HG03064 (cell line): Measurements from ENCODE around the gene CCDC51.
A peak's percentile ranks its signal among the peaks of the same experiment; 100 is the strongest.
"Not testable (repeated sequence)": the region's sequence is repeated elsewhere in the genome, so short reads cannot be mapped to it uniquely, and the experiment has no call there.

Experiments used
- ATAC-seq: cut with Tn5 transposase; IDR thresholded peaks from one replicate; pipeline ENCODE4 v1.9.1; 2021; ENCODE audit warnings: low read depth; ENCODE audit not compliant: unreplicated experiment

CCDC51 gene

DNA sequence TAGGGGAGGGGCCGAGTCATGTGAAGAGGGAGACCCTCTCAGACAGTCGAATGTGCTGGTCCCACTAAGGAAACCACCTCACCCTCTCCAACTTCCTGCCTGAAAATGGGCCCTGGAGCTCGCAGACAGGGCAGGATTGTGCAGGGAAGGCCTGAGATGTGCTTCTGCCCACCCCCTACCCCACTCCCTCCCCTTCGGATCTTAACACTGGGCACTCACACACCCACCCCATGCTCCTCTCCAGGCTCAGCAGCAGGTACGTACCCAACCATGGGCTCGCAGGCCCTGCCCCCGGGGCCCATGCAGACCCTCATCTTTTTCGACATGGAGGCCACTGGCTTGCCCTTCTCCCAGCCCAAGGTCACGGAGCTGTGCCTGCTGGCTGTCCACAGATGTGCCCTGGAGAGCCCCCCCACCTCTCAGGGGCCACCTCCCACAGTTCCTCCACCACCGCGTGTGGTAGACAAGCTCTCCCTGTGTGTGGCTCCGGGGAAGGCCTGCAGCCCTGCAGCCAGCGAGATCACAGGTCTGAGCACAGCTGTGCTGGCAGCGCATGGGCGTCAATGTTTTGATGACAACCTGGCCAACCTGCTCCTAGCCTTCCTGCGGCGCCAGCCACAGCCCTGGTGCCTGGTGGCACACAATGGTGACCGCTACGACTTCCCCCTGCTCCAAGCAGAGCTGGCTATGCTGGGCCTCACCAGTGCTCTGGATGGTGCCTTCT, 26.6 kb upstream of the CCDC51 start:
- ATAC-seq = peak; percentile 28

DNA sequence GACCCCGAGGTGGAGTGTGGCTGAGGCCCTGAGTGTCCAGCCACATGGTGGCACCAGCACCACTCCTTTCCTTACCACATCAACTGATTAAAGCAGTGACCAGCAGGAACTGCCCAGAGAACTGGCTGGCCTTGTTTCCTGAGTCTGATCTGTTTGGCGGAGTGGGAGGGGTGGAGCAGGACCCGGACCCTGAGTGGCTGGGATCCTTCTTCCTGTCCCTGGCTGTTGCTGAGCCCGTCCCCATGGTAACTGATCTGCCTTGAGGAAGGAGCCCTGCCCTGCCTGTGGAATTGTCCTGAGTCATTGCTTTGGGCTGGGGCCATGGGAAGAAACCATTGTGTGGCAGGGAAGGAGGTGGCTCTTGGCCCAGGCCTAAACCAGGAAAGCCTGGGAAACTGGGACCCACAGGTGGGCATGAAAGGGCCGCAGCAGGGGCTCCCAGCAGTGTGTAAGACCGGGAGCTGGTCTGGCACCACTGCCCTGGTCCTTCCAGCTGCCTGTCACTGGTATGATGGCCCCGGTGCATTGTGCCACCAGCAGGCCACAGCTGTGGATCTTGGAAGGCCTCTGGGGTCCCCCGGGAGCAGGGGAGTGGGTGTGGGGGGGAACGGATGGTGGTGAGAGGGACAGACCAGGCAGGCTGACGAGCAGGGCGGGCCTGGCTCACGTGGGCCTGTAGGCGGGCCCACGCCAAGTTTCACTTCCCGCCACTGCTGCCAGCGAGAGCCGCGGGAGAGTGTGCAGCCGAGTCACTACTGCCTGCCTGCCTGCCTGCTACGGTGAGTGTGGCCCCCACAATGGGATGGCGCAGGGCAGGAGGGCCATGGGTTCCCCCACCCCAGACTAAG, 25.8 kb upstream of the CCDC51 start:
- ATAC-seq = peak; percentile 73

DNA sequence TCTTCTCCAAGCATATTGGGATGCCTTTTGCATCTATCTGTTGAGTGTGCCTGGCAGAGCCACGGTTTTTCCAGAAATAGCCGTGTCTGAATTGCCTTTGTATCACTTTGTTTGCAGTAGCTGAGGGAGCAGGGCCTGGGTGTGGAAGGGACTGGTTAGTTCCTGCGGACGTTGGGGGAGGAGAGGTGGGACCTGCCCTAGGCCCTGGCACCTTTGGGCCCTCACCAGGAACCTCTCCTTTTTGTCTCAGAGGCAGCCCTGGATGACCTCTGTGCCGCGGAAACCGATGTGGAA, 25.3 kb upstream of the CCDC51 start:
- no peak for ATAC-seq

DNA sequence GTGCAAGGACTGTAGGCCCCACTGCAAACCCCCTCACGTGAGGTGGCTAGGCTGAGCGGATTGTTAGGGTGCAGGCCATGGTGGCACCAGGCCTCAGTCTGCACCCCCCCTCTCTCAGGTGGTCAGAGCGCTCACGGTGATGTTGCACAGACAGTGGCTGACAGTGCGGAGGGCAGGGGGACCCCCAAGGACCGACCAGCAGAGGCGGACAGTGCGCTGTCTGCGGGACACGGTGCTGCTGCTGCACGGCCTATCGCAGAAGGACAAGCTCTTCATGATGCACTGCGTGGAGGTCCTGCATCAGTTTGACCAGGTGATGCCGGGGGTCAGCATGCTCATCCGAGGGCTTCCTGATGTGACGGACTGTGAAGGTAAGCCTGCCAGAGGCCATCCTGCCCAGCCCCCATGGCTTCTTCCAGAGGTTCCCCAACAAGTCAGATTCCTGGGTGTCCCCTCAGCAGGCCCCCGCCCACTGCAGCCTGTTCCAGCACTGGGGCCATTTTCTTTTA, 24.8 kb upstream of the CCDC51 start:
- ATAC-seq = no peak

DNA sequence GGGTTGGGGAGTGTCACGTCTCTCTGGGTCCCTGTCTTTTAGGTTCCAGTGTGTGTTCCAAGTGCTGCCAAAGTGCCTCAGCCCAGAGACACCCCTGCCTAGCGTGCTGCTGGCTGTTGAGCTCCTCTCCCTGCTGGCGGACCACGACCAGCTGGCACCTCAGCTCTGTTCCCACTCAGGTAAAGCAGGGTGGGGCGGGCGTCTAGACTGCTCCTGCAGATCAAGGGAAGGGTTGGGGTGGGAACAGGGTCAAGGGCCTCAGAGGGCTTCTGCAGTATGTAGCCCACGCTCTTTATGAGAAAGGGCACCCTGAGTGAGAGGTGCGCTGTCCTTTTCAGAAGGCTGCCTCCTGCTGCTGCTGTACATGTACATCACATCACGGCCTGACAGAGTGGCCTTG, 23.8 kb upstream of the CCDC51 start:
- ATAC-seq = no peak

DNA sequence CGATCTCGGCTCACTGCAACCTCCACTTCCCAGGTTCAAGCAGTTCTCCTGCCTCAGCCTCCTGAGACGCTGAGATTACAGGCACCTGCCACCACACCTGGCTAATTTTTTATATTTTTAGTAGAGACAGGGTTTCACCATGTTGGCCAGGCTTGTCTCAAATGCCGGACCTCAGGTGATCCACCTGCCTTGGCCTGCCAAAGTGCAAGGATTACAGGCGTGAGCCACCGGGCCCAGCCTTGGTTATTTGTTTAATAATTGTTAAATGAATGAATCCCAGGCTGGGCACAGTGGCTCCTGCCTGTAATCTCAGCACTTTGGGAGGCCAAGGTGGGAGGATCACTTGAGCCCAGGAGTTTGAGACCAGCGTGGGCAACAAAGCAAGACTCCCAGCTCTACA, 21.8 kb upstream of the CCDC51 start:
- not testable (repeated sequence) for ATAC-seq

DNA sequence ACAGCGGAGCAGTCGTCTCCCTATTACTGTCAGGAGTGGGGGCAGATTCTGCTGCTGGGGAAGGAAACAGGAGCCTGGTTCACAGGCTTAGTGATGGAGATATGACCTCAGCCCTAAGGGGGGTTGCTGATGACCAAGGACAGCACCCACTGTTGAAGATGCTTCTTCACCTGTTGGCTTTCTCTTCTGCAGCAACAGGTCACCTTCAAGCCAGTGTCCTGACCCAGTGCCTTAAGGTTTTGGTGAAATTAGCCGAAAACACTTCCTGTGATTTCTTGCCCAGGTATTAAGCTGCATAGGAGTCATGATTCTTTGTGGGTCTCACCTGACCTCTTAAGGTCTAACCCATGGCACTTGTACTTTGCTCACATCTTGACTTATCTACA, 20.6 kb upstream of the CCDC51 start:
- ATAC-seq = no peak

DNA sequence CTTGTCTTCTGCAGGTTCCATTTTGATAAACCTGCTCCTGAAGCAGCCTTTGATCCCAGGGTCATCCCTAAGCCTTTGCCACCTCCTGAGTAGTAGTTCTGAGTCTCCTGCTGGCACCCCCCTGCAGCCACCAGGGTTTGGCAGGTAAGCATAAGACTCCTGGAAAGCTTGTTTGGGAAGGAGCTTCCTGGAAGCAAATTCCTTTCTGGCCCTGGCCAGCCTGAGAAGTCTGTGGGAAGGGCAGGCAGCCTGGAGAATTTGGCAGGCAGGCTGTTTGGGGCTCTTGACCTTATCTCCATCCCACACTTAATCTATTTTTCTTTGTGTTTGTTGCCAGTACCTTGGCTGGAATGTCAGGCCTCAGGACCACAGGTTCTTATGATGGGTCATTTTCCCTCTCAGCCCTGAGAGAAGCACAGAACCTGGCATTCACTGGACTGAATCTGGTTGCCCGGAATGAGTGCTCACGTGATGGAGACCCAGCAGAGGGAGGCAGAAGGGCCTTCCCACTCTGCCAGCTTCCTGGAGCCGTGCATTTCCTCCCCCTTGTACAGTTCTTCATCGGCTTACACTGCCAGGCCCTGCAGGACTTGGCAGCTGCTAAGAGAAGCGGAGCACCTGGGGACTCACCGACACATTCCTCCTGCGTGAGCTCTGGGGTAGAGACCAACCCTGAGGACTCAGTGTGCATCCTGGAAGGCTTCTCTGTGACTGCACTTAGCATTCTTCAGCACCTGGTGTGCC, 20.0 kb upstream of the CCDC51 start:
- ATAC-seq = no peak

DNA sequence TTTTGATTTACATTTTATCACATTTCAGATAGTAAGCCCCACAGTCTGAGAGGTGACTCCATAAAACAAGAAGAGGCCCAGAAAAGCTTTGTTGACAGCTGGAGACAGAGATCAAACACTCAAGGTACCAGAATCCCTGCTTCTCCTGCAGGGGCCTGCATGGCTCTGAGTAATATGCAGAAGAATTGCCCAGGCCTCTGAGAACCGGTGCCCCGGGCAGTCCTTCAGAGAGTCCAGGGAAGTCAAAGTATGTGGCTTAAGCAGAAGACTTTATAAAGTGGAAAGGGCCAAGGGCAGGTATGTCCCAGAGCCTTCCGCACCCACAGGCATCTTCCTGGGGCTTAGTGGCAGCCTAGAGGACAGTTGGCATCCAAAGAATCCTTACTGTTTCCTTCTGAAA, 19.4 kb upstream of the CCDC51 start:
- no peak for ATAC-seq

DNA sequence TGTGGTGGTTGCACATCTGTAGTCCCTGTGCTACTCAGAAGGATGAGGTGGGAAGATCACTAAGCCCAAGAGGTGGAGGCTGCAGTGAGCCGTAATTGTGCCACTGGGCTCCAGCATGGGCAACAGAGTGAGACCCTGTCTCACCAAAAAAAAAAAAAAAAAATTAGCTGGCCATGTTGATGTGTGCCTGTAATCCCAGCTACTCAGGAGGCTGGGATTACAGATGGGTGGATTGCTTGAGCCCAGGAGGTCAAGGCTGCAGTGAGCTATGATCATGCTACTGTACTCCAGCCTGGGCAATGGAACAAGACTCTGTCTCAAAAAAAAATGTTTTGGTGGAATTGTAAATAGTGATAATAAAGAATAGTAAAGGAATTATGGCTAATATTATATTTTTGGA, 16.5 kb upstream of the CCDC51 start:
- ATAC-seq = no peak

DNA sequence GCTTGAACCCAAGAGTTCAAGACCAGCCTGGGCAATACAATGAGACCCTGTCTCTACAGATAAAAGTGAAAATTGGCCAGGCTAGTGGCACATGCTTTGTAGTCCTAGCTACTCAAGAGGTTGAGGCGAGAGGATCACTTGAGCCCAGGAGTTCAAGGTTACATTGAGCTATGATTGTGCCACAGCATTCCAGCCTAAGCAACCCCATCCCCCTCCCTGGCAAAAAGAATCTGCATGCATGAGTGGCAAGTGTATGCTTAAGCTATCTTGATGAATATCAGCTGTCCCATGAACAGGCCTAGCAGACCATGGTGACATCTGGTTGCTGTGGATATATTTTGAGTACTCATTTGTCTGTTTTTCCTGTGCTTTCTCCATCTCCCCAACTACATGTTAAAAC, 11.4 kb upstream of the CCDC51 start:
- no peak for ATAC-seq

DNA sequence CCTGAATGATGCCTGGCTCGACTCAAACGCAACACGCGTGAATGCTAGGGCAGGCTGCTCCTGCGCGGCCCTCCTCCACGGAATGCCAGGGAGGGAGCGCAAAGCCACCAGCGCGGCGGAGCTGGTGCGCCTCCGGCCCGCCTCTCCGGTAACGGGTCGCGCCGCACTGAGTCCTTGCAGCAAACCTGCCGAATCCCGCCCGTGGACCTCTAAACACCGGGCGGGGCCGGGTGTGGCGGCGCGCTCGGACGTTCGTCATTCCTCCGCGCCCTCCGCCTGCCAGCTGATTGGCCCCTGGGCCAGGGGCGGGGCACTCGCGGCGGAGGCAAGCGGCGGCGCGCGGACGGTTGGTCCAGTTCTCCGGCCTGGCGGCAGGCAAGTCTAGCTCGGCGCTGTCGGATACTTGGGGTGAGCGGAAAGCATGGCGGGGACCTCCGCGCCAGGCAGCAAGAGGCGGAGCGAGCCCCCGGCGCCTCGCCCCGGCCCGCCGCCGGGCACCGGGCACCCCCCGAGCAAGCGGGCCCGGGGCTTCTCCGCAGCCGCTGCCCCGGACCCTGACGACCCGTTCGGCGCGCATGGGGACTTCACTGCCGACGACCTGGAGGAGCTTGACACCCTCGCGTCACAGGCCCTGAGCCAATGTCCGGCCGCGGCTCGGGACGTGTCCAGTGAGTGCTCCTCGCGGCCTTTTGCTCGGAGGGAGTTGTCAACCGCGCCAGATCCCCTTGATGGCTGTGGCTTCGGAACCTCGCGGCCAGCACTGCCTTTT, 6.7 kb upstream of the CCDC51 start, which contains the start of gene ATRIP:
ATRIP (plus strand) TSS at position 313 of the 769 bp plus-strand sequence; CDS start at position 422, 109 bp downstream.
- peak; percentile 82 for ATAC-seq

DNA sequence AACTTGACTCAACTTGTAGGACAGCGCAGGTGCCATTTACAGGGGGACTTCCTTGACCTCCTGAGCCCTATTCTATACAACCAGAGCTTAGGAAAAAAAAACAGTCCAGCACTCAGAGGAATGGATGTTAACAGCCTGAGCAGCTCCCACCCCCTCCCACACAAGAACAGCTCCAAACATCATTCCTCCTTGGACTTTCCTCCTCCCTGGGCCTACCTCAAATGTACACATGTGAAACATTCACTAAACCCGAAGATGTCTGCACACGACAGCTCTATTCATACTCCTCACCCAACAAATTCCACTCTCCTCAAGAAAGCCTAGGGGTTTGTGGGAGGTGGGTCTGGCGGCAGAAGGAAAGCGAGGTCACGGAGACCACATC, 6.1 kb upstream of the CCDC51 start:
- no peak for ATAC-seq

DNA sequence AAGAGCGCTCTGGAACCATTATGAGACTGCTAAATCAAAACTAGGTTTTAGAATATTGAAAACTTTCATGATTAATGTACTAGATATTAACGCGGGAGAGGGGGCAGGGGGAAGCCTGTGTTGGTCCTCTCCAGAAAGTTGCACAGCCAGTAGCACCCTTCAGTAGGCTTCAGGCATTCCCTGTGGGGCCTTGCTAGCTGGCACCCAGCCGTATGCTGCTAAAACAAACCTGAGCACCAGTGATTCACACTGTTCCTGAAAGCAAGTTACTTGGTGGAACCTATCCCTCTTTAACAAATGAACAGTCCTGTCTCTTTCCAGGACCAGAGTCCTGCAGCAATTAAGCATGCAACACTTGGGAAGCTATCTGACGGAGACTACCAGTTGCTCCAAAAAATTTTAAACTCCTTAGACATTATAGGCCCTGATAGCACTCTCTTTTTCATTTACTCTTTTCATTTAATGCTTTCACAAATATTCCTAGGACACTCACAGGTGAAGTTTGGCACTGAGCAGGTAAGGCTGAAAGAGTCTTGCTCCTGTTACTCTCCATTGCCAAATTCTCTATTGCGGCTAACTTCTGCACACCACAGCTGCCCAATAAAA, 5.5 kb upstream of the CCDC51 start:
- no peak for ATAC-seq

DNA sequence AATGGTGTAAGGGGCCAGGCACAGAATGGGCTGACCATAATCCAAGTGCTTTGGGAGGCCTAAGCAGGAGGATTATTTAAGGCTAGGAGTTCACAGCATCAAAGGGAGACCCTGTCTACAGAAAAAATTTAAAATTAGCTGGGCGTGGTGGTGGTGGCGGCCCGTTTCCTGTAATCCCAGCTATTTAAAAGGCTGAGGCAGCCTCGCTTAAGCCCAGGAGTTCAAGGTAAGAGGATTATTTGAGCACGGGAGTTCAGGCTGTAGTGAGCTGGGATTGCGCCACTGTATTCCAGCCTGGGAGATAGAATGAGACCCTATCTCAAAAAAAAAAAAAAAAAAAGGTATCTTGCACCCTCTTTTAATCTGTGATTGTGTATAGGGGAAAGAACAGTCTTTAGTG, 2.0 kb upstream of the CCDC51 start:
- ATAC-seq = no peak

DNA sequence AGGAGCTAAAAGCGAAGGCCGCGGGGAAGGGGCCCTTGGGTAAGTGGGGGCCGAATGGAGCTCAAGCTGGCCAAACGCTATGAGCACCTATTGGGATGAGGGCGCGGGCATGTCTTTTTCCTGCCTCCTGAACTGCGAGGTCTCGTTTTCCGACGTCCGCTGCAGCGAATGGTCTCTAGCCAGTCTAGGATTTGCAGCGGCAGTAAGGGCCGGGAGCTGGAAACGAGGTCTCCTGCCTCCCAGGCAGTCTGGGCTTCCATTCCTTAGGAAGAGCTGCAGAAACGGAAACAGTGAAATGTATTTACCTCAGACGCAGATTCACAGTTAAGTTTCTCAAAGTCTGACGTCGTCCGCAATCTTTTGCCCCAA, 655 bp upstream of the CCDC51 start:
- ATAC-seq = no peak

DNA sequence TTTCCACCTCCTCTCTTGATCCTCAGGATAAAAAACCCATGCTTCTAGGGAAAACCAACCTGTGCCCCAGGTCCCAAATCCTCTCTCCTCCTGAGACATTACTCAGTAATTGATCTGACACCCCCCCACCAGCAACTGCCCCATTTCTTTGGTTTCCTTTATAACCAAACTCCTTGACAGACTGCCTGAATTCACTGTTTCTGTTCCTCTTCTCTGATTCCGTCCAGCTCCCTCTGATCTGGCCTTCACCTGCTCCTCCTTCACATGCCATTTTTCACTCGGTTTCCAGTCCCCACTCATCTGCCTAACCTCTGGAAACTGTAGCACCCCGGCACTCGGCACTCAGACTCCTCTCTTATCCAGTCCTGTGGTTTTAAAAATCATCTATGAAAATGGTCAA, 2.1 kb downstream of the CCDC51 start:
- no peak for ATAC-seq

DNA sequence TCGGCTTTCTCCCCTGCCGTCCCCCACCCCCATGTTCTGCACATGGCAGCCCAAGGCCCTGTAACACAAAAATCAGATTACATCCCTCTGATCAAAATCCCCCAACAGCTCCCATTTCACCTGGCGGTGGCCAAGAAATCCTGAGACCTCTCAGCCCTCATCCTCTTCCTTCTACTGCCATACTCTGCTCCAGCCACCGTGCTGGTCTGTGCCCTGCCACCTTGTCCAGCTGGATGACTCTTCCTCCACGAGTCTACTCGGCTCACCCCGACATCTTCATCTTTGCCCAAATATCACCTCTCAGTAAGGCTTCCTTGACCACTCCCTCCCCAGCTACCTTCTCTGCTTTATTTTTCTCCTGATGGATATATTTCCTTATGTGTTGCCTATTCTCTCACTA, 3.1 kb downstream of the CCDC51 start:
- ATAC-seq = no peak

DNA sequence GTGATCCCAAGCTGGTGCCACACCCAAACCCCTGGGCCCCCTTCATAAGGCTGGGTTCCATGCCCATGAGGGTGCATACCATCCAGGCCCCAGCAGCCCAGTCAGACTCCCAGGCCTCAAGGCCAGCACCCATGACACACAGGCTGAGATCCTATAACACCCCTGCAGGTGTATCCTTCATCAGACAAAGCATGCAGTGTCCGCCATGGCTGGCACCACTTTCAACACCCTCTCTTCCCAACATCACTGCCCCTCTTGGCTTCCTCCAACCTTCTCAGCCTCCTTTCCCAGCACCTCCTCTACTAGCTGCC, 3.5 kb downstream of the CCDC51 start:
- no peak for ATAC-seq

DNA sequence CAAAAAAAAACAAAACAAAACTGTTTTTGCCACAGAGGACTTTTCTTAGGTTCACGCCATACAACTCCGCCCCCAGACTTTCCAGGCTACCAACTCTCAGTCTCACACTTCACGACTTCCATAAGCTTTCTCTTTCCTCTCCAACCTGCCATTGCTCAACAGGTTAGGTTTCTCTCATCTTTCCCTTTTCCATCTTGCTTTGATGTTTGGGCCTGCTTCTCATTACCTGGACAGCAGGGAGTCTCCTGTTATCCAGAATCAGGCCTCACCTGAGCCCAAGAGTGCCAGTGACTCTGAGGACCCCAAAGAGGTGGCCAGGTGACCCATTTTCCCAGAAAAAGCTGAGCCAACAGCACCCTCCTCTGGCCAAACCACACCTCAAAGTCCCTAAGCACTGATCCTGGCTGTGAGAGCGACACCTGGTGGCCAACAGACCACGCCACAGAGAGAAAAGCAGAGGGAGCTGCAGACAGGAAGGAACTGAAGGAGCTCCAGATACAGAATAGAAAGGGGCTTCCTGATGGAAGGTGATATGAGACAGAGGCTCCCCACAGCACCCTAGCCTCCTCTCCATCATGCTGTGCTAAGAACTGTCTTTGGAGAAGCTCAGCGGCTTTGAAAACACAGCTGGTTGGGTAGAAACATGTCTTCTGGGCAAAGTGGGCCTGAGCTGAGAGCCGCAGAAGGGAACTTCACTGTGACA, 4.0 kb downstream of the CCDC51 start:
- no peak for ATAC-seq
